Skeletal muscle tissue (tissue), 4 donors: ENCODE data around the gene NOP14. TPM values are rescaled to one million over a fixed set of nuclear protein-coding genes. Genes with fewer than 3 reads are reported as not detected.

ENCODE experiments used
- H3K27ac ChIP-seq: one replicate; pipeline ENCODE4 v1.7.0; 2013; ENCODE audit warnings: mild to moderate bottlenecking, low read depth, low read length, inconsistent platforms
- H3K27me3 ChIP-seq, 3 donors: one replicate each; pipeline ENCODE4 v1.7.0; 2013; ENCODE audit warnings: low read length in 3 of 3; ENCODE audit not compliant: control insufficient read depth in 3 of 3, insufficient read depth in 3 of 3
- H3K36me3 ChIP-seq, 3 donors: one replicate each; pipeline ENCODE4 v1.7.0; 2013; ENCODE audit warnings: low read length in 3 of 3; ENCODE audit not compliant: control insufficient read depth in 3 of 3, insufficient read depth in 3 of 3
- H3K4me1 ChIP-seq, 3 donors: one replicate each; pipeline ENCODE4 v1.7.0; 2013; ENCODE audit warnings: low read length in 3 of 3, mild to moderate bottlenecking in 3 of 3; ENCODE audit not compliant: control insufficient read depth in 3 of 3, insufficient read depth in 3 of 3
- H3K4me3 ChIP-seq, 3 donors: one replicate each; pipeline ENCODE4 v1.7.0; 2013; ENCODE audit warnings: low read length in 3 of 3
- H3K9ac ChIP-seq, 3 donors: one replicate each; pipeline ENCODE4 v1.7.0; 2013; ENCODE audit warnings: low read length in 3 of 3, mild to moderate bottlenecking in 3 of 3, moderate library complexity in 2 of 3, low read depth in 1 of 3
- H3K9me3 ChIP-seq, 3 donors: one replicate each; pipeline ENCODE4 v1.7.0; 2013; ENCODE audit warnings: low read length in 3 of 3; ENCODE audit not compliant: control insufficient read depth in 3 of 3
- total RNA-seq: library from RNA; depleted of rRNA; stranded (reverse); fragments of >200 nt; gene quantifications from one replicate; pipeline ENCODE4 v1.2.3, GENCODE V29; 2014
- donor health status: Osteomylitis.

The NOP14 gene
- total RNA-seq: 10.4 TPM

- Histone ChIP-seq H3K27ac (peak within 1 kb of the TSS; percentile 87), H3K4me3 (peak within 1 kb of the TSS; percentile 83 to 96 (median 85)), H3K4me1 (peaks cover 24 to 29% (median 26%) of the 10 kb centered on the region in 3 donors)
Observed at GRCh38 chr4:2963175-2963965, at the start of gene NOP14, which contains the start of gene GRK4. Gene NOP14, minus strand, starts transcription at chr4:2963406. Its CDS starts 87 bp downstream, at chr4:2963319. Gene GRK4, plus strand, starts transcription at chr4:2963571. Its CDS starts 500 bp downstream, at chr4:2964071.

GRCh38 chr4:3011456-3012220 lies 48.4 kb upstream of the NOP14 start:
- Histone ChIP-seq H3K27ac (no peak overlapping the region), H3K4me1 (no peaks in the 10 kb centered on the region), H3K36me3 (no peaks in the 10 kb centered on the region), H3K9me3 (no peaks in the 10 kb centered on the region), H3K27me3 (no peaks in the 10 kb centered on the region), H3K9ac (no peak overlapping the region), H3K4me3 (no peak overlapping the region)

More at GRCh38 chr4:2963175-2963965, at the start of gene NOP14, which contains the start of gene GRK4:
- Histone ChIP-seq H3K36me3 (peaks cover 0 to 3% (median 0%) of the 10 kb centered on the region in 3 donors), H3K27me3 (no peaks in the 10 kb centered on the region), H3K9me3 (no peaks in the 10 kb centered on the region), H3K9ac (peak within 1 kb of the TSS; percentile 85 to 95 (median 93))

GRCh38 chr4:3010998-3011397 lies 47.8 kb upstream of the NOP14 start:
- Histone ChIP-seq H3K36me3 (no peaks in the 10 kb centered on the region), H3K27me3 (no peaks in the 10 kb centered on the region), H3K27ac (no peak overlapping the region), H3K9ac (no peak overlapping the region), H3K4me1 (no peaks in the 10 kb centered on the region), H3K9me3 (no peaks in the 10 kb centered on the region), H3K4me3 (no peak overlapping the region)

GRCh38 chr4:3010577-3010976 lies 47.4 kb upstream of the NOP14 start:
- no peaks in the 10 kb centered on the region for H3K36me3 ChIP-seq
- no peak overlapping the region for H3K4me3 ChIP-seq
- no peaks in the 10 kb centered on the region for H3K4me1 ChIP-seq
- H3K9ac ChIP-seq: no peak overlapping the region
- H3K27ac ChIP-seq: no peak overlapping the region
- H3K9me3 ChIP-seq: no peaks in the 10 kb centered on the region
- no peaks in the 10 kb centered on the region for H3K27me3 ChIP-seq

- H3K36me3 ChIP-seq: no peaks in the 10 kb centered on the region
- H3K9me3 ChIP-seq: no peaks in the 10 kb centered on the region
- H3K27ac ChIP-seq: no peak overlapping the region
Observed at GRCh38 chr4:3009422-3009821, 46.2 kb upstream of the NOP14 start.

GRCh38 chr4:3007724-3008123 lies 44.5 kb upstream of the NOP14 start:
- H3K4me3 ChIP-seq: no peak overlapping the region
- no peaks in the 10 kb centered on the region for H3K4me1 ChIP-seq
- no peak overlapping the region for H3K9ac ChIP-seq
- no peaks in the 10 kb centered on the region for H3K27me3 ChIP-seq
- H3K9me3 ChIP-seq: no peaks in the 10 kb centered on the region
- H3K27ac ChIP-seq: no peak overlapping the region
- H3K36me3 ChIP-seq: no peaks in the 10 kb centered on the region

More at GRCh38 chr4:3009422-3009821, 46.2 kb upstream of the NOP14 start:
- Histone ChIP-seq H3K4me1 (no peaks in the 10 kb centered on the region), H3K4me3 (no peak overlapping the region), H3K27me3 (no peaks in the 10 kb centered on the region), H3K9ac (no peak overlapping the region)

- no peaks in the 10 kb centered on the region for H3K4me1 ChIP-seq
Observed at GRCh38 chr4:2996415-2996814, 33.2 kb upstream of the NOP14 start.

GRCh38 chr4:2995546-2996265 lies 32.5 kb upstream of the NOP14 start:
- no peaks in the 10 kb centered on the region for H3K27me3 ChIP-seq
- no peaks in the 10 kb centered on the region for H3K4me1 ChIP-seq
- H3K9ac ChIP-seq: no peak overlapping the region
- no peak overlapping the region for H3K27ac ChIP-seq
- no peak overlapping the region for H3K4me3 ChIP-seq
- H3K9me3 ChIP-seq: no peaks in the 10 kb centered on the region
- no peaks in the 10 kb centered on the region for H3K36me3 ChIP-seq

More at GRCh38 chr4:2996415-2996814, 33.2 kb upstream of the NOP14 start:
- no peaks in the 10 kb centered on the region for H3K9me3 ChIP-seq
- no peak overlapping the region for H3K4me3 ChIP-seq
- no peaks in the 10 kb centered on the region for H3K36me3 ChIP-seq
- H3K27ac ChIP-seq: no peak overlapping the region
- no peak overlapping the region for H3K9ac ChIP-seq
- H3K27me3 ChIP-seq: no peaks in the 10 kb centered on the region

GRCh38 chr4:2994917-2995316 lies 31.7 kb upstream of the NOP14 start:
- no peaks in the 10 kb centered on the region for H3K9me3 ChIP-seq
- H3K27me3 ChIP-seq: no peaks in the 10 kb centered on the region
- H3K4me3 ChIP-seq: no peak overlapping the region
- no peaks in the 10 kb centered on the region for H3K4me1 ChIP-seq
- H3K27ac ChIP-seq: no peak overlapping the region
- H3K36me3 ChIP-seq: no peaks in the 10 kb centered on the region
- no peak overlapping the region for H3K9ac ChIP-seq
